Transverse colon (tissue), 4 donors: ENCODE measurements around the gene WNT16. TPM values are rescaled to one million over a fixed set of nuclear protein-coding genes. Genes with fewer than 3 reads are reported as not detected.
A peak's percentile ranks its signal among the peaks of the same experiment; 100 is the strongest.

ENCODE experiments used
- DNase-seq: peaks from one replicate; pipeline ENCODE4 v3.0.0-alpha.2; 2019
- H3K27ac ChIP-seq, 4 donors: fragments of 200-600 bp; sonication (generic); 2 replicates each; pipeline ENCODE4 v1.5.1; 2016 to 2018; ENCODE audit warnings: inconsistent platforms in 4 of 4
- H3K27me3 ChIP-seq: fragments of 200-600 bp; sonication (generic); 2 replicates; pipeline ENCODE4 v1.5.1; 2017; ENCODE audit warnings: inconsistent platforms
- H3K36me3 ChIP-seq, 4 donors: fragments of 200-600 bp; sonication (generic); 2 replicates each; pipeline ENCODE4 v1.5.1; 2017 to 2019; ENCODE audit warnings: inconsistent platforms in 4 of 4
- H3K4me1 ChIP-seq, 4 donors: fragments of 200-600 bp; sonication (generic); 2 replicates each; pipeline ENCODE4 v1.5.1; 2017 to 2020; ENCODE audit warnings: inconsistent platforms in 4 of 4
- H3K4me3 ChIP-seq, 4 donors: fragments of 200-600 bp; sonication (generic); 1 replicate in 1 of 4; 2 replicates in 3 of 4; pipeline versions ENCODE4 v1.5.1 to v1.6.1; 2017 to 2019; ENCODE audit warnings: inconsistent platforms in 4 of 4
- H3K9me3 ChIP-seq, 2 donors: fragments of 200-600 bp; sonication (generic); 2 replicates each; pipeline ENCODE4 v1.5.1; 2017 to 2019; ENCODE audit warnings: inconsistent platforms in 2 of 2
- CTCF ChIP-seq, 5 experiments: fragments of 200-600 bp in 3 of 5; fragments of 450-650 bp in 2 of 5; sonication (generic) in 3 of 5; IDR thresholded peaks; 1 replicate in 2 of 5; 2 replicates in 3 of 5; pipeline ENCODE4 v1.5.1; 2016 to 2017; ENCODE audit warnings: antibody characterized with exemption in 5 of 5, inconsistent platforms in 3 of 5, mild to moderate bottlenecking in 2 of 5, moderate library complexity in 1 of 5
- EP300 ChIP-seq: sonication (generic); formaldehyde crosslinking; IDR thresholded peaks from one replicate; pipeline ENCODE4 v1.6.1; 2017; ENCODE audit warnings: antibody characterized with exemption, low read depth
- POLR2A ChIP-seq: fragments of 450-650 bp; IDR thresholded peaks from one replicate; pipeline ENCODE4 v1.6.1; 2016; ENCODE audit warnings: antibody characterized with exemption, mild to moderate bottlenecking, moderate library complexity
- POLR2AphosphoS5 ChIP-seq, 3 donors: sonication (generic); formaldehyde crosslinking; IDR thresholded peaks; one replicate each; pipeline ENCODE4 v1.6.1; 2016; ENCODE audit warnings: antibody characterized with exemption in 3 of 3
- WGBS, 2 donors: methylation state at CpG; one replicate each; pipeline ENCODE4 v1.1.5; 2018; ENCODE audit warnings: low coverage in 1 of 2; 5-methylcytosine and 5-hydroxymethylcytosine counted together
- in situ Hi-C, 4 donors: fragments of 200-750 bp; cut with MboI; loops; one replicate each; pipeline versions ENCODE4 v1.15.0 to v1.15.1; 2017; ENCODE audit warnings: low sequenced_read_pairs in 3 of 4, low pct_ligation_motif_present in 1 of 4, low pct_unique_long_range_greater_than_20kb in 1 of 4
- intact Hi-C: fragments of 100-400 bp; cut with DNase I; formaldehyde crosslinking; loops from one replicate; pipeline ENCODE4 v1.15.1; 2023; ENCODE audit warnings: low total_unique reads
- total RNA-seq, 4 donors: library from RNA; depleted of rRNA; stranded (reverse); fragments of >200 nt; gene quantifications; one replicate each; pipeline ENCODE4 v1.1.0, GENCODE V29; 2016

WNT16 gene
- total RNA-seq, 4 donors from 2014 or later, result 0.32 TPM; not detected in 3

GRCh38 chr7:121323515-121324302 is 5.1 kb upstream of the WNT16 start:
- intact Hi-C loops (no loop called here), in situ Hi-C loops (no loop called here)
- DNase-seq, result no peak
- 72 to 73% methylated on average over 2 to 5 of the region's 5 CpGs for WGBS, 2 donors
- Histone ChIP-seq H3K27ac (no peak overlapping the region), H3K9me3 (no peaks in the 10 kb centered on the region), H3K4me1 (peaks cover 0 to 2% (median 0%) of the 10 kb centered on the region in 4 donors), H3K4me3 (no peak overlapping the region), H3K27me3 (peaks cover 10% of the 10 kb centered on the region), H3K36me3 (no peaks in the 10 kb centered on the region)
- TF ChIP-seq CTCF (IDR thresholded peaks at IDR 0.05), result no peak
- no peak for TF ChIP-seq POLR2A
- TF ChIP-seq EP300, result no peak
- no peak for TF ChIP-seq POLR2AphosphoS5 (IDR thresholded peaks at IDR 0.05)

DNA sequence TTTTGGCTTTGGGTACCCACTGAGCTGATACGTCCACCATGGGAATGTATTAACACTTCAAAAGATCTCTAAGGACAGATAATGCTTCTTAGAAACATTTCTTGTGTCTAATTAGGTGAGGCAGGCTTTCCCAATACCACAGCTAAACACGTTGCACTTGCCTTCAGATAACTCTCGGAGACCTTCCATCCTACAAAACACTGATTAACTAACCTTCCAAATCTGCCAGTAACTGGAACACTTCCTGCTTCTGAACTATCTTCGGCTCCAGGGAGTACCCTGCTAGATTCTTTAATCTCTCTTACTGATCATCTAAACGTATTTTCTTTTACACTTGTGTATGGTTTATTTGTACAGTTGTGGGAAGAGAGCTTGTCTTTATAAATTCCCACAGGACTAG is 1.1 kb upstream of the WNT16 start:
- Histone ChIP-seq H3K4me1 (peaks cover 6 to 22% (median 17%) of the 10 kb centered on the region in 4 donors), H3K9me3 (no peaks in the 10 kb centered on the region), H3K36me3 (no peaks in the 10 kb centered on the region), H3K4me3 (no peak overlapping the region), H3K27me3 (peaks cover 48% of the 10 kb centered on the region), H3K27ac (no peak overlapping the region)
- in situ Hi-C loops, result no loop called here
- DNase-seq, result no peak
- intact Hi-C loops, result no loop called here
- no peak for TF ChIP-seq POLR2AphosphoS5 (IDR thresholded peaks at IDR 0.05)
- no peak for TF ChIP-seq EP300
- 32 to 55% methylated on average over 4 to 5 of the region's 5 CpGs for WGBS, 2 donors

DNA sequence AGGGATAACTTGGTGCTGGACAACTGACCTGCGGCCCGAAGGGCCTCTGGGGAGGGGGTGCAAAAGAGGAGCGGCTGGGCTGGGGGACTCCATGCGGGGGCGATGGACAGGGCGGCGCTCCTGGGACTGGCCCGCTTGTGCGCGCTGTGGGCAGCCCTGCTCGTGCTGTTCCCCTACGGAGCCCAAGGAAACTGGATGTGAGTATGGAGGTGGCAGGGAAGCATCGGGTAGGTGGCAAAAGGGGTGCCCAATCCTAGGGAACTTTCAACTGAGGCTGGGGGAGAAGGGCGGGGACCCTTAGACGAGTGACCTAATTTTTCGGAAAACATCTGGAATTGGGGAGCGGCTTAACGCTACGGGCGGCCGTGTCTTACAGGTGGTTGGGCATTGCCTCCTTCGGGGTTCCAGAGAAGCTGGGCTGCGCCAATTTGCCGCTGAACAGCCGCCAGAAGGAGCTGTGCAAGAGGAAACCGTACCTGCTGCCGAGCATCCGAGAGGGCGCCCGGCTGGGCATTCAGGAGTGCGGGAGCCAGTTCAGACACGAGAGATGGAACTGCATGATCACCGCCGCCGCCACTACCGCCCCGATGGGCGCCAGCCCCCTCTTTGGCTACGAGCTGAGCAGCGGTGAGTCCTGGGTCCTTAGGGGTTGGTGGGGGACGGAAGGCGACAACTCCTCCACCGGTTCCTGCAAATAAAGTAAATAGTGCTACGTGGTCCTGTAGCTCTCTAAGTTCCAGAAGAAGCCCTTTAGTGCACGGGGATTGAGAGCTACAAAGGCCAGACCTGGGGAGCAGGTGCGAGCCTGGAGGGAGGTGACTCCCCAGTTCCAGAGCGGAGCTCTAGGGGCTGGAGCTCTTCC is 622 bp downstream of the WNT16 start:
- in situ Hi-C loops (no loop called here), intact Hi-C loops (no loop called here)
- TF ChIP-seq CTCF (IDR thresholded peaks at IDR 0.05) (no peak), POLR2AphosphoS5 (IDR thresholded peaks at IDR 0.05) (no peak), EP300 (no peak), POLR2A (no peak)
- Histone ChIP-seq H3K4me1 (peaks cover 6 to 22% (median 17%) of the 10 kb centered on the region in 4 donors), H3K27ac (no peak overlapping the region), H3K36me3 (no peaks in the 10 kb centered on the region), H3K4me3 (peak overlapping the region; percentile 10 to 52 (median 25)), H3K9me3 (no peaks in the 10 kb centered on the region), H3K27me3 (peaks cover 65% of the 10 kb centered on the region)
- WGBS, 2 donors, result 17% methylated on average over 35 of the region's 47 CpGs; no CpG with 5 or more reads in 1 of the 2 donors
- peak; percentile 40 for DNase-seq

DNA sequence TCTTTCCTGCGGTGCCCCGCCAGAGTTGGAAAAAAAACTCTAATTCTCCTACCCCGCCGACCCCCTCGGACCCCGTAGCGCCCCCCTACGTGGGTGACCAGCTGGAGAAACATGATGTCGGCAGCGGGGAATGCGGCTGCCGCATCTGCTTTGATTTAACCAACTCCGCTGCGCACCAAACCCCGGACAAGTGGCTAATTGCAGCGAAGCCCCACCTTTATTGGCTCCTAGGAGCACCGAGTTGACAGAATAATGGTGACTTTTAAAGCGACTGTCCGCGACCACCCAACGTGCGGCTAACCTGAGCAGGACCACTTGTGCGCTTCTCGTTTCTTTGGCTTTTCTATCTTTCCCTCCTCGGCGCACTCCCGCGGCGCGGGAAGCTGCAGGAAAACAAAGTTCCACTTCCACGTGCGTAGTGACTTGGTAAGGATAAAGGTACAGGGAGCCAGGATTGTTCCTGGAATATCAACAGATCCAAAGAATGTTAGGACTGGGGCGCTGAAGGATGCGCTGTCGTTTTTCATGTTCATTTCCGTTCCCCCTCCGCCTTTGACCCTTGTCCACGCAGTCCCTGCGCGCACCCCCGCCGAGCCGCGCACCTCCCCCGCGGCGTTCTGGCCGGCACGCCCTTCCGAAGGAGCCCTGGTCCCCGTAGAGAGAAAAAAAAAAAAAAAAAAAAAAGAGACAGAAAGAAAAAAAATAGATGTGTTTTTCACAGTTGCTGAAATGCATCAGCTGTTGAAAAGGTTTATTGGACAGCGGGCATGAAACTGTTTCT is 1.4 kb downstream of the WNT16 start:
- TF ChIP-seq POLR2A (no peak), EP300 (no peak), POLR2AphosphoS5 (IDR thresholded peaks at IDR 0.05) (no peak), CTCF (IDR thresholded peaks at IDR 0.05) (no peak)
- Histone ChIP-seq H3K27ac (no peak overlapping the region), H3K4me1 (peaks cover 6 to 22% (median 17%) of the 10 kb centered on the region in 4 donors), H3K36me3 (no peaks in the 10 kb centered on the region), H3K9me3 (no peaks in the 10 kb centered on the region), H3K27me3 (peaks cover 74% of the 10 kb centered on the region), H3K4me3 (peak overlapping the region; percentile 10 to 52 (median 25))
- WGBS, 2 donors, result 2 to 3% methylated on average over 9 to 52 of the region's 52 CpGs
- in situ Hi-C loops (no loop called here), intact Hi-C loops (no loop called here)
- no peak for DNase-seq
